CD4-positive, alpha-beta memory T cell (primary cell): ENCODE data around the gene TMEM229A. TPM values are rescaled to one million over a fixed set of nuclear protein-coding genes. Genes with fewer than 3 reads are reported as not detected.

Experiments used
- CTCF ChIA-PET: fragments of 350-600 bp; sonication (Branson Sonifier 250); formaldehyde crosslinking; loops from one replicate; lab custom pipeline; 2021; ENCODE audit warnings: inconsistent platforms; ENCODE audit not compliant: partially characterized antibody; lab: Charles Lee
- POLR2A ChIA-PET: fragments of 350-600 bp; sonication (Branson Sonifier 250); formaldehyde crosslinking; loops from one replicate; lab custom pipeline; 2021; ENCODE audit not compliant: partially characterized antibody; lab: Charles Lee
- DNase-seq, 5 donors: peaks; one replicate each; pipeline versions ENCODE4 v3.0.0 to v3.0.0-alpha.2; 2020 to 2022; ENCODE audit warnings: mixed read lengths in 1 of 5
- H3K27ac ChIP-seq: one replicate; pipeline ENCODE4 v1.7.0; 2013; ENCODE audit warnings: low read depth, low read length
- H3K27me3 ChIP-seq: 2 replicates; pipeline ENCODE4 v1.7.0; 2013; ENCODE audit warnings: mild to moderate bottlenecking, low read length, moderate library complexity; ENCODE audit not compliant: insufficient read depth
- H3K36me3 ChIP-seq: 2 replicates; pipeline ENCODE4 v1.7.0; 2013; ENCODE audit warnings: mild to moderate bottlenecking, low read length, moderate library complexity; ENCODE audit not compliant: insufficient read depth
- H3K4me1 ChIP-seq: 2 replicates; pipeline ENCODE4 v1.7.0; 2013; ENCODE audit warnings: mild to moderate bottlenecking, low read length, moderate library complexity; ENCODE audit not compliant: insufficient read depth
- H3K4me3 ChIP-seq, 2 donors: one replicate each; pipeline ENCODE4 v1.7.0; 2013; ENCODE audit warnings: low read length in 2 of 2, mild to moderate bottlenecking in 1 of 2
- H3K9me3 ChIP-seq, 2 donors: one replicate each; pipeline ENCODE4 v1.7.0; 2013; ENCODE audit warnings: low read length in 2 of 2, control low read depth in 1 of 2; ENCODE audit not compliant: control insufficient read depth in 1 of 2
- H3K27ac Mint-ChIP-seq, 7 donors: one replicate each; pipeline ENCODE4 v1.8.0; 2020 to 2021; ENCODE audit warnings: mixed read lengths in 7 of 7, mild to moderate bottlenecking in 6 of 7, inconsistent platforms in 3 of 7, moderate library complexity in 3 of 7
- H3K27me3 Mint-ChIP-seq, 2 donors: one replicate each; pipeline ENCODE4 v1.8.0; 2020 to 2021; ENCODE audit warnings: mixed read lengths in 2 of 2
- H3K36me3 Mint-ChIP-seq, 2 donors: one replicate each; pipeline ENCODE4 v1.8.0; 2020 to 2021; ENCODE audit warnings: mixed read lengths in 2 of 2, inconsistent platforms in 1 of 2, mild to moderate bottlenecking in 1 of 2
- H3K4me1 Mint-ChIP-seq, 4 donors: one replicate each; pipeline ENCODE4 v1.8.0; 2020 to 2021; ENCODE audit warnings: mixed read lengths in 4 of 4, mild to moderate bottlenecking in 1 of 4
- H3K4me3 Mint-ChIP-seq, 8 donors: one replicate each; pipeline ENCODE4 v1.8.0; 2020 to 2021; ENCODE audit warnings: mixed read lengths in 8 of 8, mild to moderate bottlenecking in 7 of 8, moderate library complexity in 6 of 8, inconsistent platforms in 3 of 8
- H3K9me3 Mint-ChIP-seq, 8 donors: one replicate each; pipeline ENCODE4 v1.8.0; 2020 to 2021; ENCODE audit warnings: mixed read lengths in 8 of 8, mild to moderate bottlenecking in 5 of 8, inconsistent platforms in 3 of 8, moderate library complexity in 1 of 8
- intact Hi-C: fragments of 100-400 bp; cut with micrococcal nuclease; formaldehyde crosslinking; loops from one replicate; pipeline ENCODE4 v1.15.1; 2023
- polyA plus RNA-seq, 2 donors: library from polyadenylated mRNA; unstranded; fragments of 300-500 nt; fragmentation: Illumina TruSeq; gene quantifications; one replicate each; pipeline ENCODE4 v1.2.3, GENCODE V29; 2021
- total RNA-seq, 2 experiments: library from RNA; stranded (reverse); gene quantifications; one replicate each; pipeline ENCODE4 v1.2.3, GENCODE V29; 2021

Gene TMEM229A
- total and polyA plus RNA-seq, 4 experiments from 2014 or later: not detected

- no peak overlapping the region for H3K27ac ChIP-seq
- no peaks in the 10 kb centered on the region for H3K4me1 ChIP-seq
- no peak for DNase-seq
- no peak overlapping the region for H3K27ac Mint-ChIP-seq
- ChIA-PET POLR2A (no interaction called here), CTCF (no interaction called here)
- H3K27me3 Mint-ChIP-seq: peaks cover 0 to 2% of the 10 kb centered on the region in 2 donors
- no peak overlapping the region for H3K4me3 ChIP-seq
- H3K4me3 Mint-ChIP-seq: no peak overlapping the region
- intact Hi-C loops: no loop called here
- no peaks in the 10 kb centered on the region for H3K9me3 ChIP-seq
- H3K36me3 ChIP-seq: no peaks in the 10 kb centered on the region
- H3K4me1 Mint-ChIP-seq: no peaks in the 10 kb centered on the region
- H3K27me3 ChIP-seq: no peaks in the 10 kb centered on the region
- H3K9me3 Mint-ChIP-seq: peaks cover 0 to 4% (median 0%) of the 10 kb centered on the region in 8 donors
- H3K36me3 Mint-ChIP-seq: no peaks in the 10 kb centered on the region
These were observed 39.0 kb upstream of the TMEM229A start for GRCh38 chr7:124071843-124072242.

GRCh38 chr7:124062171-124062570 lies 29.3 kb upstream of the TMEM229A start:
- CTCF ChIA-PET: no interaction called here
- H3K36me3 ChIP-seq: no peaks in the 10 kb centered on the region

GRCh38 chr7:124060528-124060927 lies 27.7 kb upstream of the TMEM229A start:
- Mint-ChIP-seq H3K27ac (no peak overlapping the region), H3K27me3 (no peaks in the 10 kb centered on the region), H3K9me3 (peaks cover 0 to 5% (median under 1%) of the 10 kb centered on the region in 8 donors), H3K4me1 (no peaks in the 10 kb centered on the region), H3K36me3 (no peaks in the 10 kb centered on the region), H3K4me3 (no peak overlapping the region)
- ChIA-PET CTCF (no interaction called here), POLR2A (no interaction called here)
- Histone ChIP-seq H3K36me3 (no peaks in the 10 kb centered on the region), H3K4me3 (no peak overlapping the region), H3K9me3 (no peaks in the 10 kb centered on the region), H3K4me1 (no peaks in the 10 kb centered on the region), H3K27me3 (no peaks in the 10 kb centered on the region), H3K27ac (no peak overlapping the region)
- no peak for DNase-seq
- intact Hi-C loops: no loop called here

More at GRCh38 chr7:124062171-124062570, 29.3 kb upstream of the TMEM229A start:
- no peaks in the 10 kb centered on the region for H3K4me1 Mint-ChIP-seq
- Histone ChIP-seq H3K4me1 (no peaks in the 10 kb centered on the region), H3K27ac (no peak overlapping the region), H3K27me3 (no peaks in the 10 kb centered on the region), H3K4me3 (no peak overlapping the region), H3K9me3 (no peaks in the 10 kb centered on the region)
- no peak for DNase-seq
- H3K9me3 Mint-ChIP-seq: peaks cover 0 to 5% (median 1%) of the 10 kb centered on the region in 8 donors
- intact Hi-C loops: no loop called here
- no peaks in the 10 kb centered on the region for H3K36me3 Mint-ChIP-seq
- no peak overlapping the region for H3K4me3 Mint-ChIP-seq
- POLR2A ChIA-PET: no interaction called here
- H3K27me3 Mint-ChIP-seq: no peaks in the 10 kb centered on the region
- no peak overlapping the region for H3K27ac Mint-ChIP-seq

- DNase-seq: no peak
- Mint-ChIP-seq H3K4me1 (no peaks in the 10 kb centered on the region), H3K27ac (no peak overlapping the region), H3K4me3 (no peak overlapping the region), H3K27me3 (peaks cover 0 to 1% of the 10 kb centered on the region in 2 donors), H3K9me3 (peaks cover 0 to 5% (median 0%) of the 10 kb centered on the region in 8 donors), H3K36me3 (no peaks in the 10 kb centered on the region)
- Histone ChIP-seq H3K36me3 (no peaks in the 10 kb centered on the region), H3K27ac (no peak overlapping the region), H3K27me3 (no peaks in the 10 kb centered on the region), H3K4me1 (no peaks in the 10 kb centered on the region), H3K9me3 (no peaks in the 10 kb centered on the region), H3K4me3 (no peak overlapping the region)
- ChIA-PET POLR2A (no interaction called here), CTCF (no interaction called here)
- intact Hi-C loops: no loop called here
These were observed 26.5 kb upstream of the TMEM229A start for GRCh38 chr7:124059375-124059774.

GRCh38 chr7:124058515-124058914 lies 25.6 kb upstream of the TMEM229A start:
- DNase-seq: no peak
- Mint-ChIP-seq H3K27me3 (peaks cover 0 to 1% of the 10 kb centered on the region in 2 donors), H3K4me3 (no peak overlapping the region), H3K36me3 (no peaks in the 10 kb centered on the region), H3K27ac (no peak overlapping the region), H3K9me3 (peaks cover 0 to 3% (median 0%) of the 10 kb centered on the region in 8 donors), H3K4me1 (no peaks in the 10 kb centered on the region)
- Histone ChIP-seq H3K36me3 (no peaks in the 10 kb centered on the region), H3K4me3 (no peak overlapping the region), H3K9me3 (no peaks in the 10 kb centered on the region), H3K27ac (no peak overlapping the region), H3K4me1 (no peaks in the 10 kb centered on the region), H3K27me3 (no peaks in the 10 kb centered on the region)
- ChIA-PET POLR2A (no interaction called here), CTCF (no interaction called here)
- intact Hi-C loops: no loop called here

GRCh38 chr7:124057872-124058271 lies 25.0 kb upstream of the TMEM229A start:
- H3K36me3 ChIP-seq: no peaks in the 10 kb centered on the region
- Mint-ChIP-seq H3K36me3 (no peaks in the 10 kb centered on the region), H3K27me3 (peaks cover 0 to 1% of the 10 kb centered on the region in 2 donors), H3K4me3 (no peak overlapping the region), H3K4me1 (no peaks in the 10 kb centered on the region), H3K27ac (no peak overlapping the region), H3K9me3 (peaks cover 0 to 3% (median 0%) of the 10 kb centered on the region in 8 donors)
- H3K27me3 ChIP-seq: no peaks in the 10 kb centered on the region
- H3K4me3 ChIP-seq: no peak overlapping the region
- DNase-seq: no peak
- H3K4me1 ChIP-seq: no peaks in the 10 kb centered on the region
- ChIA-PET POLR2A (no interaction called here), CTCF (no interaction called here)
- H3K27ac ChIP-seq: no peak overlapping the region
- no peaks in the 10 kb centered on the region for H3K9me3 ChIP-seq
- intact Hi-C loops: no loop called here

GRCh38 chr7:124056234-124056633 lies 23.4 kb upstream of the TMEM229A start:
- Mint-ChIP-seq H3K4me1 (no peaks in the 10 kb centered on the region), H3K27ac (no peak overlapping the region), H3K36me3 (no peaks in the 10 kb centered on the region), H3K27me3 (peaks cover 0 to 1% of the 10 kb centered on the region in 2 donors), H3K9me3 (peaks cover 0 to 3% (median 0%) of the 10 kb centered on the region in 8 donors), H3K4me3 (no peak overlapping the region)
- intact Hi-C loops: no loop called here
- no peak for DNase-seq
- ChIA-PET CTCF (no interaction called here), POLR2A (no interaction called here)
- no peaks in the 10 kb centered on the region for H3K4me1 ChIP-seq
- no peaks in the 10 kb centered on the region for H3K27me3 ChIP-seq
- H3K36me3 ChIP-seq: no peaks in the 10 kb centered on the region
- no peak overlapping the region for H3K27ac ChIP-seq
- H3K9me3 ChIP-seq: no peaks in the 10 kb centered on the region
- H3K4me3 ChIP-seq: no peak overlapping the region
